ENCODE results near the gene PDE4D. TPM values are rescaled to one million over a fixed set of nuclear protein-coding genes. Genes with fewer than 3 reads are reported as not detected.

PDE4D gene
- total and polyA plus RNA-seq, 12 donors: 1.2 to 18.9 (median 2.1) TPM

- Histone ChIP-seq H3K27me3 (no peaks in the 10 kb centered on the region), H3K9me3 (replicated peaks in 1 of 3) (no peaks in the 10 kb centered on the region), H3K4me3 (no peak overlapping the region), H3K4me1 (replicated peaks in 1 of 2) (no peaks in the 10 kb centered on the region), H3K36me3 (replicated peaks in 1 of 2) (no peaks in the 10 kb centered on the region), H3K27ac (no peak overlapping the region)
- intact Hi-C loops (cut with DNase I): no loop called here
- no peak for DNase-seq
- no peak for TF ChIP-seq POLR2A (IDR thresholded peaks at IDR 0.05)
- TF ChIP-seq, protein P1, sequence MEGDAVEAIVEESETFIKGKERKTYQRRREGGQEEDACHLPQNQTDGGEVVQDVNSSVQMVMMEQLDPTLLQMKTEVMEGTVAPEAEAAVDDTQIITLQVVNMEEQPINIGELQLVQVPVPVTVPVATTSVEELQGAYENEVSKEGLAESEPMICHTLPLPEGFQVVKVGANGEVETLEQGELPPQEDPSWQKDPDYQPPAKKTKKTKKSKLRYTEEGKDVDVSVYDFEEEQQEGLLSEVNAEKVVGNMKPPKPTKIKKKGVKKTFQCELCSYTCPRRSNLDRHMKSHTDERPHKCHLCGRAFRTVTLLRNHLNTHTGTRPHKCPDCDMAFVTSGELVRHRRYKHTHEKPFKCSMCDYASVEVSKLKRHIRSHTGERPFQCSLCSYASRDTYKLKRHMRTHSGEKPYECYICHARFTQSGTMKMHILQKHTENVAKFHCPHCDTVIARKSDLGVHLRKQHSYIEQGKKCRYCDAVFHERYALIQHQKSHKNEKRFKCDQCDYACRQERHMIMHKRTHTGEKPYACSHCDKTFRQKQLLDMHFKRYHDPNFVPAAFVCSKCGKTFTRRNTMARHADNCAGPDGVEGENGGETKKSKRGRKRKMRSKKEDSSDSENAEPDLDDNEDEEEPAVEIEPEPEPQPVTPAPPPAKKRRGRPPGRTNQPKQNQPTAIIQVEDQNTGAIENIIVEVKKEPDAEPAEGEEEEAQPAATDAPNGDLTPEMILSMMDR (IDR thresholded peaks at IDR 0.05): no peak
Observed at GRCh38 chr5:59665086-59665831, 228.3 kb downstream of the PDE4D start.

- Histone ChIP-seq H3K36me3 (replicated peaks in 1 of 2) (no peaks in the 10 kb centered on the region), H3K4me3 (no peak overlapping the region), H3K27ac (no peak overlapping the region), H3K27me3 (no peaks in the 10 kb centered on the region), H3K9me3 (replicated peaks in 1 of 3) (no peaks in the 10 kb centered on the region), H3K4me1 (replicated peaks in 1 of 2) (no peaks in the 10 kb centered on the region)
- DNase-seq: no peak
- intact Hi-C loops (cut with DNase I): no loop called here
- whole genome bisulfite sequencing, 4 donors: 36 to 59% (median 43%) methylated on average over 4 of the region's 4 CpGs
- TF ChIP-seq, protein P1 (IDR thresholded peaks at IDR 0.05): no peak
- no peak for TF ChIP-seq POLR2A (IDR thresholded peaks at IDR 0.05)
Observed at GRCh38 chr5:59661954-59662615, 231.4 kb downstream of the PDE4D start.

- no peaks in the 10 kb centered on the region for H3K27me3 ChIP-seq
- H3K4me1 ChIP-seq (replicated peaks in 1 of 2): no peaks in the 10 kb centered on the region
- no peak overlapping the region for H3K4me3 ChIP-seq
- no peaks in the 10 kb centered on the region for H3K9me3 ChIP-seq (replicated peaks in 1 of 3)
- WGBS, 4 donors: 91 to 98% (median 93%) methylated on average over 1 of the region's 1 CpG
- no peak overlapping the region for H3K27ac ChIP-seq
- no peak for TF ChIP-seq POLR2A (IDR thresholded peaks at IDR 0.05)
- TF ChIP-seq, protein P1 (IDR thresholded peaks at IDR 0.05): no peak
- intact Hi-C loops (cut with DNase I): no loop called here
- DNase-seq: no peak
- H3K36me3 ChIP-seq (replicated peaks in 1 of 2): no peaks in the 10 kb centered on the region
Observed at GRCh38 chr5:59661311-59661710, 232.2 kb downstream of the PDE4D start.

GRCh38 chr5:59660737-59661136 lies 232.8 kb downstream of the PDE4D start:
- Histone ChIP-seq H3K9me3 (replicated peaks in 1 of 3) (no peaks in the 10 kb centered on the region), H3K27ac (no peak overlapping the region), H3K36me3 (replicated peaks in 1 of 2) (no peaks in the 10 kb centered on the region), H3K27me3 (no peaks in the 10 kb centered on the region), H3K4me3 (no peak overlapping the region), H3K4me1 (replicated peaks in 1 of 2) (no peaks in the 10 kb centered on the region)
- intact Hi-C loops (cut with DNase I): no loop called here
- 6 to 30% (median 12%) methylated on average over 1 of the region's 1 CpG for WGBS, 4 donors
- TF ChIP-seq, protein P1 (IDR thresholded peaks at IDR 0.05): peak in 2 of 6 experiments; percentile 7 to 22
- no peak for TF ChIP-seq POLR2A (IDR thresholded peaks at IDR 0.05)
- DNase-seq: no peak
